ENCODE data around the gene ZNF524.

Gene ZNF524

GRCh38 chr19:55602104-55603001 lies 2.3 kb downstream of the ZNF524 start:
- DNase-seq (ENCODE audit: low spot score) = no peak

- no peak for DNase-seq (ENCODE audit: low spot score)
Measured at GRCh38 chr19:55603115-55603514, 3.0 kb downstream of the ZNF524 start.

- DNase-seq (ENCODE audit: low spot score) = no peak
Measured at GRCh38 chr19:55603581-55604292, 3.6 kb downstream of the ZNF524 start.

- peak; percentile 94 for DNase-seq (ENCODE audit: low spot score)
Measured at GRCh38 chr19:55605207-55605636, 5.1 kb downstream of the ZNF524 start.

GRCh38 chr19:55605637-55606470 lies 5.8 kb downstream of the ZNF524 start, which contains the start of gene ZNF865:
Gene ZNF865, plus strand, starts transcription at chr19:55605647. Its CDS starts 7,972 bp downstream, at chr19:55613619.
- DNase-seq (ENCODE audit: low spot score) = peak; percentile 87

GRCh38 chr19:55606471-55606787 lies 6.3 kb downstream of the ZNF524 start:
- DNase-seq (ENCODE audit: low spot score) = no peak

- DNase-seq (ENCODE audit: low spot score) = no peak
Measured at GRCh38 chr19:55606817-55607216, 6.7 kb downstream of the ZNF524 start.

GRCh38 chr19:55609326-55609725 lies 9.2 kb downstream of the ZNF524 start:
- DNase-seq (ENCODE audit: low spot score) = no peak

- no peak for DNase-seq (ENCODE audit: low spot score)
Measured at GRCh38 chr19:55611300-55611982, 11.4 kb downstream of the ZNF524 start.

- no peak for DNase-seq (ENCODE audit: low spot score)
Measured at GRCh38 chr19:55611983-55612645, 12.0 kb downstream of the ZNF524 start.

- no peak for DNase-seq (ENCODE audit: low spot score)
Measured at GRCh38 chr19:55613396-55613795, 13.3 kb downstream of the ZNF524 start.

GRCh38 chr19:55613930-55614710 lies 14.0 kb downstream of the ZNF524 start:
- DNase-seq (ENCODE audit: low spot score) = no peak

- no peak for DNase-seq (ENCODE audit: low spot score)
Measured at GRCh38 chr19:55614711-55615542, 14.8 kb downstream of the ZNF524 start.

GRCh38 chr19:55615543-55616394 lies 15.7 kb downstream of the ZNF524 start:
- DNase-seq (ENCODE audit: low spot score) = no peak

GRCh38 chr19:55616395-55616875 lies 16.3 kb downstream of the ZNF524 start:
- no peak for DNase-seq (ENCODE audit: low spot score)

GRCh38 chr19:55617426-55617825 lies 17.3 kb downstream of the ZNF524 start:
- no peak for DNase-seq (ENCODE audit: low spot score)

GRCh38 chr19:55618426-55618825 lies 18.3 kb downstream of the ZNF524 start:
- DNase-seq (ENCODE audit: low spot score) = no peak

- no peak for DNase-seq (ENCODE audit: low spot score)
Measured at GRCh38 chr19:55619286-55619685, 19.2 kb downstream of the ZNF524 start.
